WI38 (cell line): Measurements from ENCODE around the gene ALB.

Experiments
- H3K4me3 ChIP-seq: 2 replicates; pipeline ENCODE4 v1.5.1; 2011; ENCODE audit warnings: low read depth, mild to moderate bottlenecking, control low read depth, low read length
- TF ChIP-seq, protein P1 (sequence below): IDR thresholded peaks from 2 replicates; pipeline ENCODE4 v1.5.1; 2012; ENCODE audit warnings: low read depth, mild to moderate bottlenecking, control low read depth, low read length

Gene ALB

DNA sequence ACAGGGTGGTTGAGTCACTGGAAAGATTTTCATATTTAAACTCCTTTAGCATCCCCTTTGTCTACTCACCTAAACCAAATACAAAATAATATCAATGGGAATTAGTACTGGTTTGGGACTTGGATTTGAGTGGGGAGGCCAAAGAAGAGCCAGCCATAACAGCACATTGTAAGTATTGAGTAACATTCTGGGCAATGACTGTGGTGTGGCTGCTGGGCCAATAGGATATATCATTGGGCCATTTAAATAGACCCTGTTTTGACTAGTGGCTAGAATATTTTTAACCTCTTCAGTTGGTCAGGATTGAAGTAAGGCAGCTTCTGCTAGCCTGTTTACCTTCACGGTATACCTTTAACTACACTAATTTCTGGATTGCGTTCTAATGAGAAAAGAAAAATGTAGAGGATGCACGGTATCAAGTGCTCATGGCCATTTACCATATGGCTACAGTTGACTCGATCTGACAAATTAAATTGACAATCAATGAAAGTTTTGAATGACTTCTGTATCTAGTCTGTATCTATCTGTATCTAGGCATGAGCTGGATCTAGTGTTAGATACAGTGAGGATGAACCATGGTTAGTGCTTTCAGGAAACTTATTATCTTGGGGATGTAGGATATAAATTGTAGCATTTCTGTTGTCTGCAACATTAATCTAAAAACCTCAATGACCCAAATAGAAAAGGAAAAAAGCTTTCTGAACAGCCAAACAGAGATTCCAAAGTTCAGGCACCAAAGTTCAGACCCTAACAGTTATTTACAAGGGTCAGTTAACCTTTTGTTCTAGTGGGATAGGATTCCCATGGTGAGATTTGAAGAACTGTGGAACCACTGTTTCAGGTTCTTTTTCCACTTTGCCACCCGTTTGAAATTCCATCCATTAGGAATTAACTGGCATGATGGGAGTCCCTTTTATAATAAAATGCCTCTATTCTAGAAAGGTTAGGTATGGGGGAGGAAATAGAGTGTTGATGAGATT, 6.8 kb upstream of the ALB start:
- H3K4me3 ChIP-seq = no peak overlapping the region
- TF ChIP-seq, protein P1, sequence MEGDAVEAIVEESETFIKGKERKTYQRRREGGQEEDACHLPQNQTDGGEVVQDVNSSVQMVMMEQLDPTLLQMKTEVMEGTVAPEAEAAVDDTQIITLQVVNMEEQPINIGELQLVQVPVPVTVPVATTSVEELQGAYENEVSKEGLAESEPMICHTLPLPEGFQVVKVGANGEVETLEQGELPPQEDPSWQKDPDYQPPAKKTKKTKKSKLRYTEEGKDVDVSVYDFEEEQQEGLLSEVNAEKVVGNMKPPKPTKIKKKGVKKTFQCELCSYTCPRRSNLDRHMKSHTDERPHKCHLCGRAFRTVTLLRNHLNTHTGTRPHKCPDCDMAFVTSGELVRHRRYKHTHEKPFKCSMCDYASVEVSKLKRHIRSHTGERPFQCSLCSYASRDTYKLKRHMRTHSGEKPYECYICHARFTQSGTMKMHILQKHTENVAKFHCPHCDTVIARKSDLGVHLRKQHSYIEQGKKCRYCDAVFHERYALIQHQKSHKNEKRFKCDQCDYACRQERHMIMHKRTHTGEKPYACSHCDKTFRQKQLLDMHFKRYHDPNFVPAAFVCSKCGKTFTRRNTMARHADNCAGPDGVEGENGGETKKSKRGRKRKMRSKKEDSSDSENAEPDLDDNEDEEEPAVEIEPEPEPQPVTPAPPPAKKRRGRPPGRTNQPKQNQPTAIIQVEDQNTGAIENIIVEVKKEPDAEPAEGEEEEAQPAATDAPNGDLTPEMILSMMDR = no peak

DNA sequence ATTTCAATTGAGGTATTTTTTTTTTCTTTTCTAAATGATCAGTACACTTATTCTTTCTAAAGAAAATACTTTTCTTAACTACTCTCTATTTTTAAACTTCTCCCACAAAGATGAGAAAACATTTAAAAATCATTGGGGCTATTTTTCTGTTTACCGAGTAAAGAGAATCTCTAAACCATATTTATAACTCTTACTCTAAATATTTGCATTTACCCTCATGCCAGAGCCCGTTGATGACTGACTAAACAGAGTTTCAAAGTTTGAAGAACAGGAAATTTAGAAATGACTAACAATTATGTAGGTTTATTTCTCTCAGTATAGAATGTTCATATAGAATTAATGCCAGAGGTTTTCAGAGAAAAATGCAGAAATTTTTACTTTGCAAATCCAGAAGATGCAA, 2.7 kb upstream of the ALB start:
- TF ChIP-seq, protein P1 = no peak
- H3K4me3 ChIP-seq = no peak overlapping the region

DNA sequence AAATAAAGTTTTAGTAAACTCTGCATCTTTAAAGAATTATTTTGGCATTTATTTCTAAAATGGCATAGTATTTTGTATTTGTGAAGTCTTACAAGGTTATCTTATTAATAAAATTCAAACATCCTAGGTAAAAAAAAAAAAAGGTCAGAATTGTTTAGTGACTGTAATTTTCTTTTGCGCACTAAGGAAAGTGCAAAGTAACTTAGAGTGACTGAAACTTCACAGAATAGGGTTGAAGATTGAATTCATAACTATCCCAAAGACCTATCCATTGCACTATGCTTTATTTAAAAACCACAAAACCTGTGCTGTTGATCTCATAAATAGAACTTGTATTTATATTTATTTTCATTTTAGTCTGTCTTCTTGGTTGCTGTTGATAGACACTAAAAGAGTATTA, 370 bp downstream of the ALB start:
- TF ChIP-seq, protein P1 = no peak

DNA sequence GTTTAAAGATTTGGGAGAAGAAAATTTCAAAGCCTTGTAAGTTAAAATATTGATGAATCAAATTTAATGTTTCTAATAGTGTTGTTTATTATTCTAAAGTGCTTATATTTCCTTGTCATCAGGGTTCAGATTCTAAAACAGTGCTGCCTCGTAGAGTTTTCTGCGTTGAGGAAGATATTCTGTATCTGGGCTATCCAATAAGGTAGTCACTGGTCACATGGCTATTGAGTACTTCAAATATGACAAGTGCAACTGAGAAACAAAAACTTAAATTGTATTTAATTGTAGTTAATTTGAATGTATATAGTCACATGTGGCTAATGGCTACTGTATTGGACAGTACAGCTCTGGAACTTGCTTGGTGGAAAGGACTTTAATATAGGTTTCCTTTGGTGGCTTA, 1.1 kb downstream of the ALB start:
- TF ChIP-seq, protein P1 = no peak
- no peak overlapping the region for H3K4me3 ChIP-seq

More for the DNA sequence above, 370 bp downstream of the ALB start:
- no peak overlapping the region for H3K4me3 ChIP-seq

DNA sequence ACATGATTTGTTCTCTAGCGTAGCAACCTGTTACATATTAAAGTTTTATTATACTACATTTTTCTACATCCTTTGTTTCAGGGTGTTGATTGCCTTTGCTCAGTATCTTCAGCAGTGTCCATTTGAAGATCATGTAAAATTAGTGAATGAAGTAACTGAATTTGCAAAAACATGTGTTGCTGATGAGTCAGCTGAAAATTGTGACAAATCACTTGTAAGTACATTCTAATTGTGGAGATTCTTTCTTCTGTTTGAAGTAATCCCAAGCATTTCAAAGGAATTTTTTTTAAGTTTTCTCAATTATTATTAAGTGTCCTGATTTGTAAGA, 2.4 kb downstream of the ALB start:
- TF ChIP-seq, protein P1 = no peak
- H3K4me3 ChIP-seq = no peak overlapping the region

DNA sequence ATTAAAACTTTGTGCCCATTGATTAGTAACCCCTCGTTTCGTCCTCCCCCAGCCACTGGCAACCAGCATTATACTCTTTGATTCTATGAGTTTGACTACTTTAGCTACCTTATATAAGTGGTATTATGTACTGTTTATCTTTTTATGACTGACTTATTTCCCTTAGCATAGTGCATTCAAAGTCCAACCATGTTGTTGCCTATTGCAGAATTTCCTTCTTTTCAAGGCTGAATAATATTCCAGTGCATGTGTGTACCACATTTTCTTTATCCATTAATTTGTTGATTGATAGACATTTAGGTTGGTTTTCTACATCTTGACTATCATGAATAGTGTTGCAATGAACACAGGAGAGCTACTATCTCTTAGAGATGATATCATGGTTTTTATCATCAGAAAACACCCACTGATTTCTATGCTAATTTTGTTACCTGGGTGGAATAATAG, 3.2 kb downstream of the ALB start:
- H3K4me3 ChIP-seq = no peak overlapping the region
- TF ChIP-seq, protein P1 = no peak

DNA sequence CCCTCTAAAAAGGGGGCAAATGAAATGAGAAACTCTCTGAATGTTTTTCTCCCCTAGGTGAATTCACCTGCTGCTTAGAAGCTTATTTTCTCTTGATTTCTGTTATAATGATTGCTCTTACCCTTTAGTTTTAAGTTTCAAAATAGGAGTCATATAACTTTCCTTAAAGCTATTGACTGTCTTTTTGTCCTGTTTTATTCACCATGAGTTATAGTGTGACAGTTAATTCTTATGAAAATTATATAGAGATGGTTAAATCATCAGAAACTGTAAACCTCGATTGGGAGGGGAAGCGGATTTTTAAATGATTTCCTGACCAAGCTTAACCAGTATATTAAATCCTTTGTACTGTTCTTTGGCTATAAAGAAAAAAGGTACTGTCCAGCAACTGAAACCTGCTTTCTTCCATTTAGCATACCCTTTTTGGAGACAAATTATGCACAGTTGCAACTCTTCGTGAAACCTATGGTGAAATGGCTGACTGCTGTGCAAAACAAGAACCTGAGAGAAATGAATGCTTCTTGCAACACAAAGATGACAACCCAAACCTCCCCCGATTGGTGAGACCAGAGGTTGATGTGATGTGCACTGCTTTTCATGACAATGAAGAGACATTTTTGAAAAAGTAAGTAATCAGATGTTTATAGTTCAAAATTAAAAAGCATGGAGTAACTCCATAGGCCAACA, 4.2 kb downstream of the ALB start:
- TF ChIP-seq, protein P1 = no peak
- no peak overlapping the region for H3K4me3 ChIP-seq
